GM19193 (cell line): ENCODE measurements around the gene TTC39C.

Source experiments
- POLR2A ChIP-seq: IDR thresholded peaks from 4 replicates; pipeline ENCODE4 v1.6.1; 2011; ENCODE audit not compliant: insufficient read depth, insufficient read length; ENCODE audit errors: extremely low read depth

TTC39C gene

DNA sequence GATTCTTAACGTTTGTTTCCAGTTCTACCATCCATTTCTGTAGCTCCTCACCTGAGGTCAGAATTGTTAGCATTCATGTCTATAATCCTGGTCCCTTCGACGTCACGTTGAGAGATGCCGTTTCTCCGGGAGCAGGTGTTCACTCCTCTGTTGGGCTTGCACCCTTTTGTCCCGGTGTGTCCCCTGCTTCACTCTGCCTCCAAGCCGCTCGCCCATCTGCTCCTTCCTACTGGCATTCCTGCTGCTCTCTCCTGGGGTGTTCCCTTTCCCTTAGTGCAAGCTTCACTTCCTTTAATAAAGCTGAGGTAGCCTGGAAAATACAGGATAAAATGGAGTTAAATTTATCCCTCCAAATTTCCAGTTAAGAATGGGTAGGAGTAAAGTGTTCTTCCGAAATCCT lies 62.4 kb downstream of the TTC39C start:
- TF ChIP-seq POLR2A, result no peak

DNA sequence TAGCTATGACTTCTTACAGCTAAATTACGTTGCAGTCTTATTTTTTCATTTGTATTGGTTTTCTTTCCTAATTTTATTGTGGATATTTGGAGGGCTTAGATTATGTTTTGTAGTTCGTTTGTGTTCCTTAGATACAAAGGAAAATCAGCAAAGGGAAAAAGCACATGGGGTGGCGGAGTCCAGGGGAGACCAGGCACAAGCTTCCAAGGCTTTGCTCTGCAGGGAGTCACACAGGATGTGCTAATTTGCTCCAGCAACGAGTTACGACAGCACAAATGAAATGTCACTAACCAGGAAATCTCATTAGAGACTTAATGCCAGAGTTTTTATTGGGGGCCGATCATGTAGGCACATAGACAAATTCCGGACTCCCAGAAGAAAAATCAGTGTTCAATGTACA lies 63.8 kb downstream of the TTC39C start:
- TF ChIP-seq POLR2A, result no peak

DNA sequence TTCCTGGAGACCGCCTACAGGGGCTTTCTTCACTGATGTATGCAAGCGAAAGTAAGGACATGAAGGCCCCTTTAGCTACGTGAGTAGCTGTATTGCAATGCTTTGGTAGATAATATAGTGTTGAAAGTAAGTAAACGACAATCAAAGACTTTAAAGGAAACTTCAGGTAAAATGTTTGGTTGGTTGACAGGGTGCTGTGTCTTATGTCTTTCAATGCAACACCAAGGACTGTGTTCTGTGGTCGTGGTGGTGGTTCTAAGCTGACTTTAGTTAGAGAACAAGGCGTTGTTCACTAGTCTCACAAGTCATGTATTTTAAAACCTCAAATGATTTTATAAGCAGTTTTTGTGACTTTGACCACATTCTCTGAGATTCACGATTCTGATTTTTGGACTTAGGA lies 66.3 kb downstream of the TTC39C start:
- no peak for TF ChIP-seq POLR2A

DNA sequence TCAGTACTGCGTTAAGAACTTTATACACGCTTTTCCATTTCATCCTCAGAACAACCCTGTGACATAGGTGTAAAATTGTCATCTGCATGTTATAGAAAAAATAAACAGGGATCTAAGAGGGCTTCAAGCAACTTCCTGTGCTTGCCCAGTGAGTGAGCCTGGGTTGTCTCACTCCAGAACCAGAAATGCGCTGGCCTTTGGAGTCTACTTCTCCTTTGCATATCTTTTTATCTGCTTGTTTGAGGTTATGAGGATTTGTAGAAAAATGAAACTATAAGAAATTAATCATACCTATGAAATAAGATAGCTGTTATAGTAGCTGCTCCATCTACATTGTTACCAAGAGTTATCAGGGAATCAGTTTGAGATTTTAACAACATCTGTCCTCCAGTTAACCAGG lies 69.0 kb downstream of the TTC39C start:
- no peak for TF ChIP-seq POLR2A

- no peak for TF ChIP-seq POLR2A
Observed at GRCh38 chr18:24086082-24086481, 71.5 kb downstream of the TTC39C start.

GRCh38 chr18:24089076-24089475 lies 74.5 kb downstream of the TTC39C start:
- no peak for TF ChIP-seq POLR2A

GRCh38 chr18:24089515-24090337 lies 75.2 kb downstream of the TTC39C start:
- no peak for TF ChIP-seq POLR2A

GRCh38 chr18:24090876-24091275 lies 76.3 kb downstream of the TTC39C start:
- no peak for TF ChIP-seq POLR2A

- TF ChIP-seq POLR2A, result no peak
Observed at GRCh38 chr18:24094561-24094960, 80.0 kb downstream of the TTC39C start.

- no peak for TF ChIP-seq POLR2A
Observed at GRCh38 chr18:24095976-24096375, 81.4 kb downstream of the TTC39C start.

DNA sequence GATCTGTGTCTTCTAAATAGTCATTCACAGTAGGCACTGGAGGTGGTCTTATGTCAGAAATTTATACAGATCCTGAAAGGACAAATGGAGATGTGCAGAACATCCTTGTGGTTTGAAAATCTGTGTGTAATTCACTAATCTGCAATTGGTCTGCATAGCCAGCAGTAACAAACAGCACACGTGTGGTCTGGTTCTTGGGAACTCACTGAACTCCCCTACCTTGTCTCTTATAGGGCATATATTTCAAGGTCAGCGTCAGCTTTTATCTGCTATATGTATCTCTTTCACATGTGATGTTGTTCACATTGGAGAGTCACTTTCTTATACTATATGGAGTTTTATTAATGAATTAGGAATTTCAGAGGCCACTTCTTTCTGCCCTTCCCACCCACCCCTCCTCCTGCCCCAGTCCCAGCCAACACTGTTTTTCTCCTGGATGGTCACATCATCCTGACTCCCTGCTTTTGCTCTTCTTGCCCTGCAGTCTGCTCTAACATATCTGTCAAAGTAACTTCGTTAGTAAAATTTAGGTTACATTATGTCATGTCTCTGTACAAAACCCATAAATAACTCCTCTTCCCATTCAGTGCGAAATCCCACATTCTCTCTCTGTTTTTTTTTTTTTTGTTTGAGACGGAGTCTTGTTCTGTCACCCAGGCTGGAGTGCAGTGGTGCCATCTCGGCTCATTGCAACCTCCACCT lies 88.9 kb downstream of the TTC39C start:
- no peak for TF ChIP-seq POLR2A

- TF ChIP-seq POLR2A, result no peak
Observed at GRCh38 chr18:24104486-24104885, 89.9 kb downstream of the TTC39C start.

DNA sequence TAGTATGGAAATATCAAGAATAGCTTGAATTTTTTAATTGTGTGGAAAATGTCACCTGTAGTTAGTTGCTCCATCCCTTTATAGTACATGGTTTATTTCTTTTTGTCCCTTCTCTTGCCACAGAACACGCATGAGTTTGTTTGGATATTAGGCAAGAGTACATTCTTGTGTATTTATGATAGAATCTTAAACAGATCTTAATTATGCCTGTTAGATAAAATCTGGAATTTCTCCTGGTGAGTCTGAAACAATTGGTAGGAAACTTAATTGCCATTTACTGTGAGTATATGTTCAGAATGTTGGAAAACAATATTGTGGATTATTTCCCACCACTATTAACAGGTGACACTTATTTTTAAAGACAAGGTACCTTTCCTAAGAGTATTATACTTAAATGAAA lies 94.1 kb downstream of the TTC39C start:
- TF ChIP-seq POLR2A, result no peak

DNA sequence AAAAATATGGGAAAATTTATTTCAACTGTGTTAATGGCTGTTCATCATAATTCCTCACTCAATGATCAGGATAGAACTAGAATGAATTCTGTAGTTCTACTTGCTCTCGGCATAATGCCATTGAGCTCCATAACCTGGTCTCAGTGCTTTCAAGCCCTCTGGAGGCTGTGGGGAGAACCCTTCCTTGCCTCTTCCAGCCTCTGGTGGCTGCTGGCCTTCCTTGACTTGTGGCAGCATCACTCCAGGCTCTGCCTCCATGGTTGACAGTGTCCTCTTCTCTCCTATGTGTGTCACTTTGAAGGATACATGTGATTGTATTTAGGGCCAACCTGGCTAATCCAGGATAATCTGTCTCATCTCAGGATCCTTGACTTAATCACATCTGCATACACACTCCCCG lies 97.4 kb downstream of the TTC39C start:
- TF ChIP-seq POLR2A, result no peak

GRCh38 chr18:24112464-24112863 lies 97.9 kb downstream of the TTC39C start:
- TF ChIP-seq POLR2A, result no peak

DNA sequence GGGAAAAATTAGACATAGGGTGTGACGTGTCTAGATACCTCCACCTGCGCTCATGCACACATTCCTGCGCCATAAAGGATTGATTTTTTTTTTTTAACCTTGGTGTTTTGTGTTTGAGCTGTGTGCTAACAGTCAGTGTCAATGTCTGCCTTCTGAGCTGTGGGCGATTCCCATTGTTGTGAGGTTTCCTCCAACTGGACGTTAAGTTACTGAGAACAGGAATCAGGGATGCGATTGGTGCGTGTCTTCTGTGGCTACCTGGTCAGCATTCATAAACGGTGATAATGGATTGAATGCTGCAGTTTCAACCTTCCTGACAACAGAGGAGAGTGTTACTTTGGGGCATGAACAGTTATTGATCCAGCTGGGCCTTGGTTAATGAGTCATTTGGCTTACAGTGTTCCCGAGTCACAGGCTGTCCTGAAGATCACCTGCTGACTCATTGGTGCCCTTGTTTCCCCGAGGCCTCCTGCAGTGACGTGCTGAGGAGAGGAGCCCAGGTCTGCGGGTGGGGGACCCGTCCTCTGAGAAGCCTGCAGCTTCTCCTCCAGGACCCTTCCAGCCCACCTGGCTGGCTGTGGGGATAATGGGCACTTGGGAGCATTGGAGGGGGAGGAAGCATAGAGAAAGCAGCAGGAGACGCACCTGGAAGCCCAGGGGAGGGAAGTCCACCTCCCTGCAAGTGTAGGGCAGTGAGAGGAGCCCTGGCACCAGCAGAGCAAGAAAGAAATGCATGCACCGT lies 98.5 kb downstream of the TTC39C start:
- no peak for TF ChIP-seq POLR2A

DNA sequence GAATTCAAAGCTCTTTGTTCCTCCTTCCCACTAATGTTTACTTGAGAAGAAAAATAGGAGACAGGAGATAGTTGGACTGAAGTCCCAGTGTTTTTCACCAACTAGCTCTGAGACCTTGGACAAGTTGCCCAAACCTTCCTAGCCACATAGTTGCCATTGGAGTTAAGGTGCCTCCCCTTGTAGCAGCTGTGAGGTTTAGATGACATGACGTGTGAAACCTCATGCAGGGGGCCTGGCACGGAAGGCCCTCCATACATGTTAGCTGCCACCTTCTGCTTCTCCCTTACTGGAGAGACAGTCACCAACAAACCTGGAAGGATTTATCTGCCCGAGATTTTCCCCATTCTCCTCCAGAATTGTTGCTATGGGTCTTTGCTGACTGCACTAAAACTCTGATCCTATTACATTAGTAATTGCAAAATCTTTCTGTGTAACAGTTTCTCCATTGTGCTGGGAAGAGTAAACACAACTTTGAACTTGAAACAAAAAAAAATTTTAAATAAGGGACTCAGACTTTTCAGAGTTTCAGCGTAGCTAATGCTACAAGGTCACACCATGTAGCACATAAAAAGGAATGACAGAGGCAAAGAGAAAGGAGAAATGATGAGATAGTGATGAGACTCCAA lies 100.5 kb downstream of the TTC39C start:
- TF ChIP-seq POLR2A, result no peak
